Naive B cell (primary cell): Measurements from ENCODE around the gene LCN15. TPM values are rescaled to one million over a fixed set of nuclear protein-coding genes. Genes with fewer than 3 reads are reported as not detected.

Source experiments
- ATAC-seq, 2 donors: fragments of 150-1000 bp; cut with Tn5 transposase; 2 replicates each; pipeline ENCODE4 v1.10.0; 2021; ENCODE audit warnings: low read depth in 2 of 2, mild to moderate bottlenecking in 2 of 2, moderate library complexity in 2 of 2
- DNase-seq: peaks from one replicate; pipeline ENCODE4 v3.0.0; 2022
- H3K27ac Mint-ChIP-seq, 6 donors: one replicate each; pipeline ENCODE4 v1.8.0; 2020 to 2022; ENCODE audit warnings: mild to moderate bottlenecking in 6 of 6, mixed read lengths in 6 of 6, moderate library complexity in 5 of 6, inconsistent platforms in 2 of 6
- H3K27me3 Mint-ChIP-seq, 3 donors: one replicate each; pipeline ENCODE4 v1.8.0; 2021 to 2022; ENCODE audit warnings: mixed read lengths in 3 of 3, mild to moderate bottlenecking in 1 of 3
- H3K36me3 Mint-ChIP-seq, 2 donors: one replicate each; pipeline ENCODE4 v1.8.0; 2020 to 2022; ENCODE audit warnings: mixed read lengths in 2 of 2, inconsistent platforms in 1 of 2, mild to moderate bottlenecking in 1 of 2
- H3K4me1 Mint-ChIP-seq, 3 donors: one replicate each; pipeline ENCODE4 v1.8.0; 2020 to 2022; ENCODE audit warnings: mixed read lengths in 3 of 3, inconsistent platforms in 1 of 3, mild to moderate bottlenecking in 1 of 3, moderate library complexity in 1 of 3
- H3K4me3 Mint-ChIP-seq, 8 donors: one replicate each; pipeline ENCODE4 v1.8.0; 2020 to 2022; ENCODE audit warnings: mild to moderate bottlenecking in 8 of 8, mixed read lengths in 8 of 8, moderate library complexity in 8 of 8, inconsistent platforms in 2 of 8
- H3K9me3 Mint-ChIP-seq, 7 donors: one replicate each; pipeline ENCODE4 v1.8.0; 2020 to 2022; ENCODE audit warnings: mixed read lengths in 7 of 7, mild to moderate bottlenecking in 5 of 7, inconsistent platforms in 2 of 7, moderate library complexity in 1 of 7
- polyA plus RNA-seq, 6 donors: library from polyadenylated mRNA; unstranded; fragments of 300-500 nt; fragmentation: Illumina TruSeq; gene quantifications; one replicate each; pipeline ENCODE4 v1.2.3, GENCODE V29; 2021; ENCODE audit warnings: low read depth in 6 of 6

The LCN15 gene
- polyA plus RNA-seq, 6 donors from 2014 or later = 0.09 TPM; not detected in 5

- Mint-ChIP-seq H3K4me1 (peaks cover 27 to 71% (median 55%) of the 10 kb centered on the region in 3 donors), H3K9me3 (peaks cover 6 to 29% (median 17%) of the 10 kb centered on the region in 7 donors), H3K27ac (peak overlapping the region in 2 of 6 donors; percentile 90 to 94), H3K36me3 (peaks cover 8 to 21% of the 10 kb centered on the region in 2 donors), H3K4me3 (peak overlapping the region in 7 of 8 donors; percentile 22 to 87 (median 47)), H3K27me3 (no peaks in the 10 kb centered on the region)
- ATAC-seq = no peak
- peak; percentile 60 for DNase-seq
These were observed 10.2 kb downstream of the LCN15 start for GRCh38 chr9:136754059-136754572.

GRCh38 chr9:136753371-136754058 lies 10.8 kb downstream of the LCN15 start:
- H3K9me3 Mint-ChIP-seq = peaks cover 6 to 29% (median 17%) of the 10 kb centered on the region in 7 donors
- H3K4me1 Mint-ChIP-seq = peaks cover 30 to 72% (median 60%) of the 10 kb centered on the region in 3 donors
- H3K27ac Mint-ChIP-seq = peak overlapping the region in 1 of 6 donors; percentile 84

DNA sequence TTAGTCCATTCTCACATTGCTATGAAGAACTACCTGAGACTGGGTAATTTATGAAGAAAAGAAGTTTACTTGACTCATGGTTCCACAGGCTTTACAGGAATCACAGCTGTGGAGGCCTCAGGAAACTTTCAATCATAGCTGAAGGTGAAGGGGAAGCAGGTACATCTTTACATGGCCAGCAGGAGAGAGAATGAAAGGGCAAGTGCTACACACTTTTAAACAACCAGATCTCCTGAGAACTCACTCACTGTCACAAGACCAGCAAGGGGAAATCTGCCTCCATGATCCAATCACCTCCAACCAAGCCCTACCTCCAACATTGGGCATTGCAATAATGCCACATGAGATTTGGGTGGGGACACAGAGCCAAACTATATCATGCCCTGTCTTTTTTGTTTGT lies 12.5 kb downstream of the LCN15 start:
- Mint-ChIP-seq H3K27ac (peak overlapping the region in 5 of 6 donors; percentile 7 to 95 (median 50)), H3K9me3 (peaks cover 6 to 29% (median 17%) of the 10 kb centered on the region in 7 donors), H3K4me1 (peaks cover 41 to 73% (median 61%) of the 10 kb centered on the region in 3 donors), H3K36me3 (peaks cover 8 to 21% of the 10 kb centered on the region in 2 donors), H3K27me3 (no peaks in the 10 kb centered on the region), H3K4me3 (no peak overlapping the region)
- DNase-seq (no peak), ATAC-seq (no peak)

More at GRCh38 chr9:136753371-136754058, 10.8 kb downstream of the LCN15 start:
- DNase-seq = no peak
- Mint-ChIP-seq H3K36me3 (peaks cover 8 to 21% of the 10 kb centered on the region in 2 donors), H3K27me3 (no peaks in the 10 kb centered on the region), H3K4me3 (peak overlapping the region in 1 of 8 donors; percentile 89)
- ATAC-seq = no peak

DNA sequence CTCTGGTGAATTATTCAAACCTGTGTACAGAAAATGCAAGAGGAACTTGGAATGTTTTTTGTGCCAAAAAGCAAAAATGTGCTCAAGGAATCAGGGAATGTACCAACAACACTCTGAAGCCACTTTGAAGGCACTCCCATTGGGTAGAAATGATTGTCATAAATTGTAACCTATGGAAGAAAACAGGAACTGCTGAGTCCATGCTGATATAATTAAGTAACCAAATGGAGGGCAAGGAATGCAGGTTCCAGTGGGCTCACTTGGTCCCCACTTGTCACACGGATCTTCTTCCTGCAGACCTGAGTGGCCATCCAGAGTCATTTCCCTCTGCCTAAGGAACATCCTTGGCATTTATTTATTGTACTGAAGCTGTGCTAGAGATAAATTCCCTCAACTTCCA lies 13.1 kb downstream of the LCN15 start:
- ATAC-seq = no peak
- Mint-ChIP-seq H3K27me3 (no peaks in the 10 kb centered on the region), H3K4me1 (peaks cover 41 to 70% (median 57%) of the 10 kb centered on the region in 3 donors), H3K9me3 (peaks cover 6 to 29% (median 17%) of the 10 kb centered on the region in 7 donors), H3K27ac (peak overlapping the region in 4 of 6 donors; percentile 28 to 95 (median 70)), H3K36me3 (peaks cover 8 to 21% of the 10 kb centered on the region in 2 donors), H3K4me3 (peak overlapping the region in 1 of 8 donors; percentile 8)
- no peak for DNase-seq

GRCh38 chr9:136750526-136750925 lies 13.8 kb downstream of the LCN15 start:
- DNase-seq (no peak), ATAC-seq (no peak)
- Mint-ChIP-seq H3K36me3 (peaks cover 8 to 17% of the 10 kb centered on the region in 2 donors), H3K4me1 (peaks cover 34 to 62% (median 55%) of the 10 kb centered on the region in 3 donors), H3K27me3 (no peaks in the 10 kb centered on the region), H3K9me3 (peaks cover 6 to 28% (median 17%) of the 10 kb centered on the region in 7 donors), H3K4me3 (peak overlapping the region in 2 of 8 donors; percentile 24 to 25), H3K27ac (peak overlapping the region; percentile 84 to 99 (median 98))

DNA sequence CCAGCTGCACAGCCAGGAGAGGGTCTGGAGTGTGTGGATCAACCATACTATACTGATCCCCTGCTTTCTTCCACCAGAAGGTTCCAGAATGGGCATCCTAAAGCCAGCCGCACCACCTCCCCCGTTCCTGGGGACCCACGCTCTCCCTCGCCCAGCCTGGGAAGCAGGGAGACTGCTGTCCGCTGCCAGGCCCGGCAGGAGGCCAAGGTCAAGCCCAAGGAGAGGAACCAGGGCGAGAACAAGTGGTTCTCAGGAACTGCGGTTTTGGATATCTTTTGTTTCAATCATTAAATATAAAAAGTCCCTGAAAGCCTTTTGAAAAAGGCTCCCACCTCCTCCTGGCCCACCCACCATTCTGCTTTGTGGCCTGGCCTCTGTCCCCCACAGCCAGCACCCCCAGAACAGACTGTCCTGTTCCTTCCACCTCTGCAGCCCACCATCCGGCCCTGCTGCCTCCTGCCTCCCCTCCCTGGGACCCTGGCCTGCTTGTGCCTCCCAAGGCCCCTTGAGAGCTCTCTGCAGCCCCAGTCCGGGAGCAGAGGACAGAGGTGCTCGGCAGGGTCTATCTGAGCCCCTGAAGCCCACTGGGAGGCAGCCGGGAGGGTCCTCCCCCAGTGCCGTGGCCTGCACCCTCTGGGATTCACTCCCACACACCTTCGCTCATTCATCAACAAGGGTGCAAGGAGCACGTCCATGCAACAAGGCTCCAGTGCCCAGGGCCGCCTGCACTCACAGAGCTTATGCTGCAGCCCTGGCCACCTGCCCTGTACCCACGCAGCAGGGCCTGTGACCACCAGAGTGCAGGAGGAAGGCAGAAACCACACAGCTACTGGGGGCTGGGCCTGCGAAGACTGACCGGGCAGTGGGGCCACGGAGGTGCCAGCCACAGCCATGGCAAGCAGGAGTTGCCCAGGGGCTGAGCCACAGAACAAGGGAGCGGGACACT lies 15.4 kb downstream of the LCN15 start:
- Mint-ChIP-seq H3K27me3 (no peaks in the 10 kb centered on the region), H3K4me1 (peaks cover 35 to 54% (median 54%) of the 10 kb centered on the region in 3 donors)

GRCh38 chr9:136748201-136748600 lies 16.1 kb downstream of the LCN15 start, which contains the start of gene LCN6:
TSS of gene LCN6 (minus strand) at chr9:136748525. CDS start at chr9:136748483, 42 bp downstream.
- Mint-ChIP-seq H3K27me3 (no peaks in the 10 kb centered on the region), H3K4me1 (peaks cover 37 to 62% (median 61%) of the 10 kb centered on the region in 3 donors), H3K27ac (peak within 1 kb of the TSS; percentile 95 to 99 (median 98)), H3K9me3 (peaks cover 6 to 25% (median 17%) of the 10 kb centered on the region in 7 donors), H3K36me3 (peaks cover 8 to 15% of the 10 kb centered on the region in 2 donors), H3K4me3 (peak within 1 kb of the TSS; percentile 60 to 90 (median 78))
- ATAC-seq = no peak
- no peak for DNase-seq

More for the DNA sequence above, 15.4 kb downstream of the LCN15 start:
- ATAC-seq (peak in 1 of 2 donors; percentile 7), DNase-seq (no peak)
- Mint-ChIP-seq H3K27ac (peak overlapping the region; percentile 95 to 99 (median 98)), H3K36me3 (peaks cover 8 to 15% of the 10 kb centered on the region in 2 donors), H3K4me3 (peak overlapping the region; percentile 60 to 90 (median 78)), H3K9me3 (peaks cover 6 to 25% (median 17%) of the 10 kb centered on the region in 7 donors)

DNA sequence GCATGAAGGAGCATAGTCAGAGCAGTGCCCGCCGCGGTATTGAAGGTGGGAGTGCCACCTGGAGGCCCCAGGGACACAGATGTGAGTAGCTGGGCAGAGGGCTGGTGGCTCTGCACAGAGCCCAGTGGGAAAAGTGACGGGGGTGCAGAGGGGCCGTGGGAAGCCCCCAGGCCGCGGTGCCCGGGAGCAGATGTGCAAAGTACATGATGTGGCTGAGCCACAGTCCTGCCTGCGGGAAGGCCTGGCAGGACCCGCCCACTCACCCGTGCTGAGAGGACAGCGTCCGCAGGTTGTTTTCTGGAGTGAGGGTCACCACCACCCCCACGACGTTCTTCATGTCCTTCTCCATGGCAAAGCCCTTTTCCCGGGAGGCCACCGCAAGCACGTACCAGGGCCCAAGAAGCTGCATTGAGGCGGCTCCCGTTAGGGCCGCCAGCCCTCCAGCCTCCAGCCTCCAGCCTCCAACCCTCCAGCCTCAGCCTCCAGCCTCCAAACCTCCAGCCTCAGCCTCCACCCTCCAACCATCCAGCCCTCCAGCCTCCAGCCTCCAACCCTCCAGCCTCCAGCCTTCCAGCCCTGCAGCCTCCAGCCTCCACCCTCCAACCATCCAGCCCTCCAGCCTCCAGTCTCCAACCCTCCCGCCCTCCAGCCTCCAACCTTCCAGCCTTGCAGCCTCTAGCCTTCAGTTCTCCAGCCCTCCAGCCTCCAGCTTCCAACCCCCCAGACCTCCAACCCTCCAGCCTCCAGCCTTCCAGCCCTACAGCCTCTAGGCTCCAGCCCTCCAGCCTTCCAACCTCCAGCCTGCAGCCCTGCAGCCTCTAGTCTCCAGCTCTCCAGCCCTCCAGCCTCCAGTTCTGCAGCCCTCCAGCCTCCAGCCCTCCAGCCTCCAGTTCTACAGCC lies 16.9 kb downstream of the LCN15 start:
- Mint-ChIP-seq H3K4me1 (peaks cover 41 to 64% (median 63%) of the 10 kb centered on the region in 3 donors), H3K27me3 (no peaks in the 10 kb centered on the region), H3K9me3 (peaks cover 2 to 19% (median 11%) of the 10 kb centered on the region in 7 donors), H3K36me3 (peaks cover 3 to 8% of the 10 kb centered on the region in 2 donors), H3K27ac (peak overlapping the region in 5 of 6 donors; percentile 59 to 95 (median 81)), H3K4me3 (peak overlapping the region in 3 of 8 donors; percentile 8 to 56 (median 37))
- no peak for DNase-seq
- ATAC-seq = no peak

GRCh38 chr9:136746621-136747020 lies 17.7 kb downstream of the LCN15 start:
- ATAC-seq (no peak), DNase-seq (no peak)
- peaks cover 0 to under 1% of the 10 kb centered on the region in 2 donors for H3K36me3 Mint-ChIP-seq
- no peaks in the 10 kb centered on the region for H3K27me3 Mint-ChIP-seq
- peaks cover 41 to 70% (median 63%) of the 10 kb centered on the region in 3 donors for H3K4me1 Mint-ChIP-seq
- no peak overlapping the region for H3K27ac Mint-ChIP-seq
- peak overlapping the region in 1 of 8 donors; percentile 37 for H3K4me3 Mint-ChIP-seq
- H3K9me3 Mint-ChIP-seq = peaks cover 0 to 11% (median 3%) of the 10 kb centered on the region in 7 donors

GRCh38 chr9:136746155-136746490 lies 18.2 kb downstream of the LCN15 start:
- DNase-seq (no peak), ATAC-seq (no peak)
- peaks cover 0 to 9% (median 2%) of the 10 kb centered on the region in 7 donors for H3K9me3 Mint-ChIP-seq
- no peak overlapping the region for H3K4me3 Mint-ChIP-seq
- H3K27me3 Mint-ChIP-seq = no peaks in the 10 kb centered on the region
- H3K36me3 Mint-ChIP-seq = no peaks in the 10 kb centered on the region
- H3K4me1 Mint-ChIP-seq = peaks cover 45 to 75% (median 64%) of the 10 kb centered on the region in 3 donors
- peak overlapping the region in 1 of 6 donors; percentile 26 for H3K27ac Mint-ChIP-seq

GRCh38 chr9:136745389-136746154 lies 18.7 kb downstream of the LCN15 start:
- H3K27me3 Mint-ChIP-seq = no peaks in the 10 kb centered on the region
- H3K27ac Mint-ChIP-seq = peak overlapping the region in 2 of 6 donors; percentile 19 to 66
- no peak for DNase-seq
- peaks cover 45 to 75% (median 60%) of the 10 kb centered on the region in 3 donors for H3K4me1 Mint-ChIP-seq
- no peak for ATAC-seq
- no peak overlapping the region for H3K4me3 Mint-ChIP-seq
- H3K36me3 Mint-ChIP-seq = no peaks in the 10 kb centered on the region
- peaks cover 0 to 5% (median 2%) of the 10 kb centered on the region in 7 donors for H3K9me3 Mint-ChIP-seq
